AG08395 (cell line): ENCODE data around the gene GRM2.

Experiments used
- DNase-seq: peaks from one replicate; pipeline ENCODE4 v3.0.0; 2012; ENCODE audit warnings: mixed read lengths, low spot score

GRM2 gene

DNA sequence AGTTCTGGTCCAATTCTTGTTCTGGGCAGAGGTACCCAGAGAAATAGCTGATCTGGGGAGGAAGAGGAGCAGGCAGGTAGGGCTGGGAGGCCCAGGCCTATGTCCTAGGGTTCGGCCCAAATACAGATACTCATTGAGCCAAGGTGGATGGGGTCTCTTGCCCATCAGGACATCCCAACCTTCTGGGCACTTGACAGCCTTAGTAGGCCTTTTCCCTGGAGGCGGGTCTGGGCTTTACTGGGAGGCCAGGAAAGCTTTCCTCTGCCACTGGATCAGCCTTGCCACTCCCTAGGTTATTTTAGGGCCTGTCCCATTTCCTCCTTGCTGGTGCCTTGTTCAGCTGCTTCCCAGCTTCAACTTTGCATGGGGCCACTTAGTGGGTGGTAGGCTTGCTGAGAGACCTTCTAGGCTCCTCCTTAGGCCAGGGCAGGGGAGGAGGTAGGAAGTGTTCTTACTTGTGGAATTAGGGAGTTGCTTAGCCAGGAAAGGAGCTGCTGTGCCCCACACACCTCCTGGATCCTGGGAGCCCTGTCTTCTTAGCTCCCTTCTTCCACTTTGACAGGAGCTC is 26.1 kb upstream of the GRM2 start:
- DNase-seq, result no peak

DNA sequence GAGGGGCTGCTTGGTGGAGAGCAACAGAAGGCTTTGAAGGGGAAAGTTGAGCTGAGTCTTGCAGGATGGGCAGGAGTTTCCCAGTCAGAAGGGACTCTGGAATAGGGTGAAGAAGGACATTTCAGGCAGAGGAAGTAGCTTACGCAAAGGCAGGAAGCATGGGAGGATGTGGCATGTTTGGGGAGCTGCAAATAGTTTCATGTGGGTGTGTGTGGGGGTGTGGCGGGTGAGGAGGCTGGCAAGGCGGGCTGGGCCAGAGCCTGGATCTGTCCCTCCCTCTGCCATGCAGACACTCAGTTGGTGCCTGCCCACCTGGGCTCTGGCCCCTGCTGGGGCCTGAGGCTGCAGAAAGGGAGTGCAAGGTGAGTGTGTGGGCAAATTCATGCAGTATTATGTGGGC is 25.4 kb upstream of the GRM2 start:
- peak; percentile 22 for DNase-seq

DNA sequence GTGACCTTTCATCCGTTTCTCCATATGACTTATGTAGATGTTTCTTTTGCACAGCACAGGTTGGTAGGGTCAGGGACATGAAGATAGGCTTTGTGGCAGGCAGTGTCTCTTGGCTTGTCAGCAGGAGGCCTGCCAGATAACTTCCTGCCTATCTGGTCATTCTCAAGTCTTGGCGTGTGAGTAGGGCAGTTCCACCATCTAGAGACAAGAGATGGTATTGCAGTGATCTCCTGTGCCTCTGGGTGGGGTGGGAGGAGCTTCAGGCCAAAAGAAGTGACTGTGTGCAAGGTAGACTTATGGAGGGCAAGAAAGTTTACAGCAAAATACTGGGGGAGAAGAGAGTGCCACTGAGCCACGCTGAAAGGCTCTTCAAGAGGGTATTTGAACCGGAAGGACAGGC is 24.8 kb upstream of the GRM2 start:
- peak; percentile 96 for DNase-seq

DNA sequence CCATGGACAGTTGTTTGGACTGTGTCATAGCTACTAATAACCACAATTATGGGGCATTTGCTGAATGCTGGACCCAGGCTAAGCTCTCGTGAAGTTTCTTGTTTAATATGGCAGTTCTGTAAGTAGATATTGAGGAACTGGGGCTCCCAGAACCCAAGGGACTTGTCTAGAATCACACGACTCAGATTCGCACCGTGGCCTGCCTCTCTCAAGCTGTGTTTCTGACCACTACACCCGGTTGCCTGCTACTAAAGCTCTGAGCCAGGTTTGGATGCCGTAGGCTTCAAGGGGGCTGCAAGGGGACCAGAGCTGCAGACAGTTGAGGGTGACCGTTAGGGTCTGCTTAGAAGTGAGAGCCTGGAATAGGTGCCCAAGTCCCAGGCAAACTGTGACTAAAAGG is 24.3 kb upstream of the GRM2 start:
- no peak for DNase-seq

DNA sequence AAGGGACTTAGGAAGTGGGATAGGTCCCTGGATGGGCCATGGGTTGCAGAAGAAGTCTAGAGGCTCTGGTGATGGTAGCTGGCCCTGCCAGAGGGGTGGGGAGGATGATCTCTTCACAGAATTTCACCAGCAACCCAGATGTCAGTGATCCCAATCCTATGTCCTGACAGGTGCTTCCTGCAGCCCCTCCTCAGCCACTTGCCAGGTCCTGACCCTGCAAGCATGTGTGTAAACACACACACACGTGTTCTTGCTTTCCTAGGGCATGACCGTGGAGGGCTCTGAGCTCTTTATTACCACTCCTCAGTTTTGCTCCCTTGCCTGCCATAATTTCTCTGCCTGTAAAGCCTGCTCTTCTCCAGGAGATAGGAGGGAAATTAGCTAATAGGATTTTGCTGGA is 23.3 kb upstream of the GRM2 start:
- DNase-seq, result no peak

DNA sequence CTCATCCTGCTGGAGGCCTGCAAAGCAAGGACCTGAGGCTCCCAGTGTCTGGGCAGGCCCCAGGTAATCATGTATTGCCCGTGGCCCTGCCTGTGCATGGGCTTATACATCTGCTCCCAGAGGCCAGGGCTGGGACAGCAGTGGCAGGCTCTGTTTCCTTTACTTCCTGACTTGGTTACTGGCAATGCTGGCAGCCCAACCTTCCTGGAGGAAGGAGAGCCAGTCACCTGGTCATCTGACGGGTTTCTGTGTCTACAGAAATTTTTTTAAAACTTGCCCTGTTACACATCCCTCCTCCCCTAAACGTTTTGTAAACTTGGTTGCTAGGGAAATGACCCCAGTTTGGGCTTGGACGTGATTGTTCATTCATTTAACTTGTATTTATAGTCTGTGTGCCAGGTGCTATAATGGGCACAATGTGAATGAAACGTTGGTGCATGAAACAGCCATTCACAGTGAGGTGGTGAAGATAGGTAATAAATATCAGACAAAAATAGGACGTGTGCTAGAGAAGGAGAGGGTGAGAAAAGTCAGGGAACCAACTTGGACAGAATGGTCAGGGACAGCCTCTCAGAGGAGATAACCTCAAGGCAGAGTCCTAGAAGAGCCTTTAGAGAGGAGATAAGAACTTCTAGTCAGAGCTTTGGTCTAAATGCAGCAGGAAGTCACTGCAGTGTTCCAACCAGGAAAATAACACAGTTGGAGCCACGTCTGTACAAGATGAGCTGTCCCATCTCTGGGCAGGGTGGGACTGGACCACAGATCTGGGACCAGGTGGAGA is 21.7 kb upstream of the GRM2 start:
- DNase-seq, result no peak

DNA sequence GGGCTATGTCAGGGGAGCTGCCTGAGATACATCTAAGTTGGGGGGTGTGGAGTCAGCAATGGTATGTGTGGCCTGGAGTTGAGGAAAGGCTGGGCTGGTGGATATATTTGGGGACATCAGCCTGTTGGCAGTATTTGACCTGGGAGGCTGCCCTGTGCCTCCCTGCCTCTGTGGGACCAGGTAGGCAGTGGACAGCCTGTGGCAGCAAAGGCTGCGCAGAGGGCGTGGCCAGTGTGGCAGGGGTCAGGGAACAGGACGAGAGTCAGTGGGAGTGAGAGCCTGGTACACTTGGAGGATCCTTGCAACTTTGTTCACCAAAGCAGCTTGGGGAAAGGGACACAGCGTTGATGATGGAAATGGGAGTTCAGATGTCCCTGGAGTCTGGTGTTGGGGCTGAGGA is 20.8 kb upstream of the GRM2 start:
- DNase-seq, result no peak

DNA sequence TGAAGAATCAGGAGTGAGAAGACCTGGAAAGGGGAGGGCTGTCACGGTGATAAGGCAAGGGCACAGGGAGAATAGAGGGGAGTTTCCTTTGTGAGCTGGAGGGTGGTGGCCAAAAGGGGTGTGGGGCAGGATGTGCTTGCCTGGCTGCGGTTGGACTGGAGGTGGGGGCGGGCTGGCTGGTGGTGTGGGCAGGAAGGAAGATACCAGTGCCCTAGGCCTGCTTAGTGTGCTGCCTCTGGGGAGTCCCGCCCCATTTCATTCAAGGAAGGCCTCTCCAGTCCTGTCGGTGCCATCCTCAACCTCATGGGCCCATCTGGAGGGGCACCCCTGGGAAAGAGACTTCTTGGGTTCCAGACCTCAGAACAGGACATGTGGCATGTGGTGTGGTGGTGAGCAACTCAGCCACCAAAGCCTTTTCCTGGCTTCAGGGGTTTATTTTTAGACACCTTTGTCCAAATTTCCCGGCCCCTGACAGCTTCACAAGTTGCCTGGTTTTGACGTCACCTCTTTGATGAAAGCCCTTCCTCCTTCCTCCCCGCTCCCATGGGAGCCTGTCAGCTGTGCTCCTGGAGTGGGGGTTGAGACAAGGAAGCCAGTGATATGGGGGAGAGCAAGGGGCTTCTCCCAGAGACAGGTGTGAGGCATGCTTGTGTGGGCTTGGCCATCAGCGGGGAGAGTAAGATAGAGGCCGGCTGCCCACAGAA is 20.2 kb upstream of the GRM2 start:
- DNase-seq, result peak; percentile 37

DNA sequence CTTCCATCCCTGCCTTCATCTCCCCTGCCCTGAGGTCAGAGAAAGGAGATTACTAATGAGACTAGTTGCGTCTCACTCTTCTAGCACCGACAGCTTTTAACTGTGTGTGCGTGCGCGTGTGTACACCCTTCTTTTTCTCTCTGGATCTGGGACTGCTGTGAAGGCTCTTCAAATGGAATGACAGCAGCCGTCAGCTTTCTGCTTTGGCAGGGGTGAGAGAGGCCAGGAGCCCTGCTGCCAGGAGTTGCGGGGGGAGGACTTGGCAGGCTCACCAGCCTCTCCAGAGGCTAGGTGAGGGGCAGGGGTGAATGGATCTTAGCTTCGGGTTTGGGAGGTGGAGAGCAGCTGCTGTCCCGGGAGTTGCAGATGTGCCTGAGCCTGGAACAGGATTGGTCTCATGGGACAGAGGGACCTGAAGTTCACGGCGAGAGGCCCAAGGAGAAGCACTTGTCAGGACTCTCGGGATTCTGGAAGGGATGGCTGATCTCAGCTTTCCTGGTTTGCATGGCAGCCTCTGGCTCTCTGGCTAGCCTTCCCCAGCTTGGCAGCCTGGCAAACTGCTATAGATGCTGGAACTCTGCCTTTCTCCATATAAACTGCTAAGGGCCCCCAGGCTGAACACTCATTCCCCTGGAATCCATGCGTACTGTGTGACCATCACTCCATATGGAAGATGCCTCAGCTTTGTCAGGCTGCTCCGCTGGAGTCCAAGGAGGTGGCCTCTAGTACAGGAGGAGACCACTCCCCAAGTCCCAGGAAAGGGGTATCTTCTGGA is 19.2 kb upstream of the GRM2 start:
- no peak for DNase-seq

DNA sequence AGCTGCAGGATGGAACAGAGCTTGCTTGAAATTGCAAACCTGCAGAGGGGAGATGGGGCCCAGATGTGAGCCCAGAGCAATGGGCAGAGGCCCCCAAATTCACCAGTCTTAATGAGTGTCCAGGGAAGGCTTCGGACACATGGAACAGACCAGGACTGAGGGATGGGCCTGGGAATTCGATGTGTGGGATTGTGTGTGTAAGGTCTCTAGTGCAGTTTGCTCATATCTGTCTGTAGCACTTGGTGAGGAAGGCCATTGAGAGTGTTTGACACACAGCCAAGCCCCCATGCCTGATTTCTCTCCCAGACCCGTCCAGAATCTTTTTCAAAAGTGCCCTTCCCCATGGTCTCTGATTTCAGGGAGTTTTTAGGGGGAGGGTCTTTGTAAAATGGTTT is 18.7 kb upstream of the GRM2 start:
- DNase-seq, result no peak

DNA sequence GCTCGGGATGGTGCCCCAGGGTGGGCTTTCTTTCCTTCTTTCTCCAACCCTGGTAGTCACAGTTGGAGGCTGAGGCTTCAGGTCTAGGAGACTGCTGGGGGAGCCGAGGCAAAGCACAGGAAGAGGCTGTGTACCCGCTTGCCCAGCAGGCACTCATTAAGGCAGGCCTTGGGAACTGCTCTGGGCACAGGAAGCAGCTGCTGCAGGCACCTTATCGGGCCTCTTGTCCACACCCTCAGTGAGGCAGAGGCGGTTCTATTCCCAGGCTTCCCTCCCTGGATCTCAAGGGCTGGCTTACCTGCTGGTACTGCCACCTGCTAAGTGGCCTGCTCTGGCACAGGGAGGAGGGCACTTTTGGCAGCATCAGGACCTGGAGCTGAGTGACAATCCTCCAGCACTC is 15.8 kb upstream of the GRM2 start:
- no peak for DNase-seq

DNA sequence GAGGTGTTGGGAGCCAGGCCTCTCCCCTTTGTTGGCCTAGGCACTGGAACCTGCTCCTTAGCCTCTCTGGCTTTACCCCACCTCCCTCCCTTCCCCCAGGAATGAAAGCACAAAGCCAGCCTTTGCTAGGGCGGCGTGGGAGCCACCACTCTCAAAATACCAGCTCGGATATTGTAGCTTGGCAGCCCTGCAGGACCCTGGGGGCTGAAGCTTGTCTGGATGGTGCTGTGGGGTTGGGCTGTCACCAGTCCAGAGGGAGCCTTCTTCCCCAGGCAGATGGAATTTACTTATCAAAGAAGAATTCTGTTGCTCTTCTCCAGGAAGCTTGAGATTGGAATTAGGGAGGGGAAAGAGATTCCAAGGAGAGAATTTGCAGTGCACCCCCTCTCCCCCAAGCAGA is 14.9 kb upstream of the GRM2 start:
- DNase-seq, result no peak

DNA sequence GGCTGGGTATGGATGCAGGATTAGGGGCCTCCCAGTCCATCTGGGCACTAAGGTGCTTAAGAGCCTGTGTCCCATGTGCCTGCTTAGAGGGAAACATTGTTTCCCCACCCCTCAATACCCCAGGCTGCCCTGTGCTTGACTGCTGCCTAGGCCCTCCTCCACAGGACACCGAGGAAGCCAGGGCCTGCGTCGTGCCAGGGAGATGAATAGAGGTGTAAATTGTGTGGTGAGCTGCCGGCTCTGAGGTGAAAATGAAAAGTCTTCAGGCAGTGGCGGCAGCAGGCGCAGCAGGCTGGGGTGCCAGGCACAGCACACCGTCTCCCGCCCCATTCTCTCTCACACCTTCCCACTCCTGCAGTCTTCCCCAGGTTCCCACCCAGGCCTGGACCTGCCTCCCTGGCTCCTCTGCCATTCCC is 13.9 kb upstream of the GRM2 start:
- DNase-seq, result no peak

DNA sequence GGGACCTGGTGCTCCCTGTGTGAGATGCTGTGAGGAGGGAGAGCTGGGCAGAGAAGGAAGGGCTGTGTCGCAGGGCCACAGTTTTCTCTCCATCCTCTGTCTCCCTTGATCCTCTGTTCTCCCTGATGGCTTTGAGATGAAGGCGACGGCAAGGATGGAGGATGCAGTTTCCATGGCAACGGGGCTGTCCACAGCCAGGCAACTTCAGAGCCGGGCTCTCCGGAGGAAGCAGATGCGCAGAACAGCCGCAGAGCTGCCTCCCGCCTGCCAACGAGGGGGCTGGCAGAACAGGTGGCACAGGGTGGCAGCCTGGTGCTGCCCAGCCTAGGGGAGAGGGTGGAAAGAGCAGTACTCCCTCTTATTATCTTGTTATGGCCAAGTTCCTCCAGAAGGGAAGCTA is 9.9 kb upstream of the GRM2 start:
- DNase-seq, result no peak

DNA sequence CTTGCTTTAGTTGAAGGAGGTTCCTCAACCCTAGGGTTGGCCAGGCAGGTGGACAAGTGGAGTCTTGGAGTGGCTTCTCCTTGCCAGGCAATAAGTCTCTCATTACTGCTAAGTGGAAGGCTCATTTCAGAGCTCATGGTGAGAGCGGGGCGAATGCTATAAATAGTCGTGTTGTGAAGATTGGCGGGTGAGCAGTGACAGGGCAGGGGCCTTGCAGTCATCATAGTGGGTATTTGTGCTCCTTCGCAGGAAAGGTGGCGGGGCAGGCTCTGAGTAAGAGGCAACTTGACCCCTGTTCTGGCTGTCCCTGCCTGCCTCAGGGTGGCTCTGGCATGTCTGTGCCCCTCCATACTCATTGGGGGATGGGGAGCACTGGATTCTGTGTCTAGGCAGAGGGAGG is 8.7 kb upstream of the GRM2 start:
- no peak for DNase-seq

DNA sequence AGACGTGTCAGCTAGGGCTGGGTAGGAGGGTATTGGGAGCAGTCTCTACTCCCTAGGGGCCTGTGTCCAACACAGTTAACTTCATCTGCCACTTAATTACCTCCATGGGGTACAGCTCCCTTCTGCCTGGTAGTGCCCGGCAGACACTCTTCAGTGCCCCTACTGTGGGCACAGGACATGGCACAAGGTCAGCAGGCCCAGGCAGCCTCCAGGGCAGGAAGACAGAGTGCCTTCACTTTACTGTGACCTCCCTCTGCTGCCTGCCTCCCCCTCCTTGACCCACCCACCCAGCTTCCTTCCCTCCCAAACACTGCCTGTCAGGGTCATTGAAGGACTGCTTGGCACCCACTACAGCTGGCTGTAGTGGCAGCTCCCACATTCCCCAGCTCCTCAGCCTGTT is 6.5 kb upstream of the GRM2 start:
- no peak for DNase-seq

DNA sequence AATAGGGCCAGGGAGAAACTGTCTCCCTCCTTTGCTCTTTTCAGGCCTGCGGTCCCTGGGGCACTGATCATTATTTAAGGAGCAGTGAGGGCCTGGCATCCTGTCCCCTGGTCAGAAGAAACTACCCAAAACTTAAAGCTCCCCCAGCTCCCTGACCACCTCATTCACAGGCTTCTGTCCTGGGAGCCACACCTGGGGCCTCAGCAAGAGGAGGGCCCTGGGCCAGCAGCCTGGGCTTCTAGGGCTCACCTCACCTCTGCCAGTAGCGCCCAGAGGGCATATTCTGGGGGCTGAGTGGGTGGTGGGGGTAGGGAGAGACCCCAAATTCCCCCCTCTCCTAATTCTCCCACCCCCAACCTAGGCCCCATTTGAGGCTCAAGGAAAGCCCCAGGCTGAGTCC is 4.7 kb upstream of the GRM2 start:
- no peak for DNase-seq

DNA sequence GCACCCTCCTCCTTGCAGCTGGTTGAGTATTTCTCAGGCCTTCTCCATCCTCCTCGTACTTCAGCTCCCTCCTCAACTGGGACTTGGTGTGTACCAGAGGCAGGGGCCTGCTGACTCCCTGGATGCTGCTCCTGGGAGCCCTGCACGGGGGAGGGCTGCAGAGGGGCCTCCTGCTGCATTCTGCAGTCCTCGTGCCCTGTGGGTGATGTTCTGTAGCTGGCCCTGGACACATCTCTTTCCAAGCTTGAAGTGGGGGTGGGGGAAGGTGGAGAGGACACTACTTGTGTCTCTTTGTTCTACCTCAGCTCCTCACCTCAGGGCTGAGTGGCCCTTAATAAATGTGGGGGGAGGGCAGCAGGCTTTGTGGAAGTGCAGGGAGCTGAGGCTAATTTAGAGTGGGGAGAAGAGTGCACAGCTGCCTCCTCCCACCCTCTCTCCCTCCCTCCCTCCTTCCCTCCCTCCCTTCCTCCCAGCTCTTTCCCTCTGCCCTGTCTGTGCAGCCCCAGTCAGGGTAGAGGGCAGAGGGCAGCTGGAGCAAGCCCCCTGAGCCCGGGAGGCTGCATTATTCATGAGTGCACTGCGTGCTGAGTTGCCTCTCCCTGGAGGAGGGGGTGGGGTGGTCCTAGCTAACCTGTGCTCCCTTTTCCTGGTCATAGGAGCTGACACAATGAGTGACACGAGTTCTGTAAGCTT is 3.7 kb upstream of the GRM2 start:
- DNase-seq, result no peak

DNA sequence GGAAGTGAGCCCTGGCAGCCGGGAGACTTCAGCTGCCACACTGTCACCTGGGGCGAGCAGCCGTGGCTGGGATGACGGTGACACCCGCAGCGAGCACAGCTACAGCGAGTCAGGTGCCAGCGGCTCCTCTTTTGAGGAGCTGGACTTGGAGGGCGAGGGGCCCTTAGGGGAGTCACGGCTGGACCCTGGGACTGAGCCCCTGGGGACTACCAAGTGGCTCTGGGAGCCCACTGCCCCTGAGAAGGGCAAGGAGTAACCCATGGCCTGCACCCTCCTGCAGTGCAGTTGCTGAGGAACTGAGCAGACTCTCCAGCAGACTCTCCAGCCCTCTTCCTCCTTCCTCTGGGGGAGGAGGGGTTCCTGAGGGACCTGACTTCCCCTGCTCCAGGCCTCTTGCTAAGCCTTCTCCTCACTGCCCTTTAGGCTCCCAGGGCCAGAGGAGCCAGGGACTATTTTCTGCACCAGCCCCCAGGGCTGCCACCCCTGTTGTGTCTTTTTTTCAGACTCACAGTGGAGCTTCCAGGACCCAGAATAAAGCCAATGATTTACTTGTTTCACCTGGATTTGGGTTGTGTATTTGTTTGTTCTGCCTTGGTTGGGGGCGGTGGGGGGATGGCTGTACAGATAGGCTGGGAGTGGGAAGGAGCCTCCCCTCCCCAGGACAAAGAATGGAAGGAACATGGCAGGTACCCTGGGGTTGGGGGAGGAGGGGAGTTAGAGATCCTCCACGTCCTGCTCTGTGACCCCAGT is 2.9 kb upstream of the GRM2 start:
- DNase-seq, result no peak

DNA sequence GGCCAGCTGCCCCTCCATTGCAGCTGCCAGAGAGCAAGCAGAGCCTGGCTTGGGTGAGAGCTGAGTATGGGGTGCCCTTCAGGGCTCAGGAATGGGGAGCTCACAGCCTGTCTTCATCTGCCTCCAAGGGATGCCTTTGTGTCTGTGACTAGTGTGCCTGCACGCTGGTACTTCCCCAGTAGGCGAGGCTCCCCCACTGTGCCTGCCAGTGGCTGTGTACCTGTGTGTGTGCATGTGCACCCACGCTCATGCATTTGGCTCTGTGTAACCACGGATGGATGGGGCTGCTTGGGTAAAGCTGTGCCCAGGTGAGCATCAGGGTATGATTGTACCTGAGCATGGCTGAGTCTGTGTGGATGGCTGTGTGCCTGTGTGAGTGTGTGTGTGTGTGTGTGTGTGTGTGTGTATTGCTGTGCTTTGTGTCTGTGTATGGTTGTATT is 2.3 kb upstream of the GRM2 start:
- DNase-seq, result no peak

DNA sequence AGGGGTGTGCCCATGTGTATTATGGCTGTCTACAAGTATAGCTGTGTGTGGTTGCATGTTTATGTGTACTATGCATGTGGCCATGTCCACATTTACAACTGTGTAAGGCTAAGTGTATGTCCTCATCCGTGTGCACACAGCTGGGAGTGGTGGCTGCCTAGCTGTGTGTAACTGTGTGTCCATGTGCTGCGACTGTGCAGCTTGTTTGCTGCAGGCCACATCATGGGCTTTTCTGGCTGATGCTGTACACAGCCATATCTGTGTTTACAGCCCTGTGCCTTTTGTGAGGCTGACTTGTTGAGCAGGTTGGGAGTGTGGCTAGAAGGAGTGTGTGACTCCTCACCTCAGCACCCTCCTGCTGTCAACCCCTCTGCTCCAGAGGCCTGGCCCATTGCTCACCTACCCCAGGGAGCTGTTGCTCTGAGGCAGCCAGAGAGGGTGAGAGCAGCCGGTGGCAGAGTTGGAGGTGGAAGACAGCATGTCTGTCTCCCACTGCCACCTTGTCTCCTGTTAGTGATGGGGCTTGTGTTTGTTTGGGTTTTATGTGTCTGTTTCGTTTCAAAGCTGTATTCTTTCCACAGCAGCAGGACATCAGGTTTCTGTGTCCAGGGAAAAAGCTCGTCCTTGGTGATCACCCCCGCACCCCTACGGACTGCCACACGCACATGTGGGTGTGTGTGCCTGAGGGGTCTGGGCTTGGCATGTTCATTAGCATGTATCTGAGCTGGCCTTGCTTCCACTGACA is 1.4 kb upstream of the GRM2 start:
- DNase-seq, result no peak
